GM21619 (cell line): ENCODE results near the gene ABCC4.
"Not testable (repeated sequence)": the region's sequence is repeated elsewhere in the genome, so short reads cannot be mapped to it uniquely, and the experiment has no call there.

Experiments
- ATAC-seq: cut with Tn5 transposase; IDR thresholded peaks from one replicate; pipeline ENCODE4 v1.9.1; 2021; ENCODE audit not compliant: unreplicated experiment

The ABCC4 gene

GRCh38 chr13:95300625-95301182 is 547 bp downstream of the ABCC4 start:
- ATAC-seq, result peak; percentile 48

GRCh38 chr13:95298971-95299621 is 2.2 kb downstream of the ABCC4 start:
- no peak for ATAC-seq

GRCh38 chr13:95298169-95298965 is 2.9 kb downstream of the ABCC4 start:
- no peak for ATAC-seq

- no peak for ATAC-seq
Observed at GRCh38 chr13:95296326-95296925, 4.8 kb downstream of the ABCC4 start.

GRCh38 chr13:95295026-95295425 is 6.2 kb downstream of the ABCC4 start:
- ATAC-seq, result no peak

GRCh38 chr13:95292622-95293021 is 8.6 kb downstream of the ABCC4 start:
- ATAC-seq, result no peak

- ATAC-seq, result not testable (repeated sequence)
Observed at GRCh38 chr13:95289901-95290300, 11.3 kb downstream of the ABCC4 start.

GRCh38 chr13:95289020-95289444 is 12.2 kb downstream of the ABCC4 start:
- ATAC-seq, result no peak

- ATAC-seq, result no peak
Observed at GRCh38 chr13:95284436-95284835, 16.8 kb downstream of the ABCC4 start.

- no peak for ATAC-seq
Observed at GRCh38 chr13:95279016-95279415, 22.2 kb downstream of the ABCC4 start.

- no peak for ATAC-seq
Observed at GRCh38 chr13:95276037-95276505, 25.2 kb downstream of the ABCC4 start.

- ATAC-seq, result no peak
Observed at GRCh38 chr13:95275322-95276036, 25.8 kb downstream of the ABCC4 start.

- ATAC-seq, result not testable (repeated sequence)
Observed at GRCh38 chr13:95273592-95274132, 27.6 kb downstream of the ABCC4 start.

- not testable (repeated sequence) for ATAC-seq
Observed at GRCh38 chr13:95272076-95272475, 29.2 kb downstream of the ABCC4 start.

- no peak for ATAC-seq
Observed at GRCh38 chr13:95269756-95270155, 31.5 kb downstream of the ABCC4 start.

GRCh38 chr13:95268343-95269065 is 32.7 kb downstream of the ABCC4 start:
- ATAC-seq, result not testable (repeated sequence)

GRCh38 chr13:95267662-95268342 is 33.4 kb downstream of the ABCC4 start:
- ATAC-seq, result no peak

GRCh38 chr13:95264225-95264624 is 37.0 kb downstream of the ABCC4 start:
- no peak for ATAC-seq

GRCh38 chr13:95262837-95263384 is 38.3 kb downstream of the ABCC4 start:
- no peak for ATAC-seq
